ENCODE measurements around the gene UBLCP1. TPM values are rescaled to one million over a fixed set of nuclear protein-coding genes. Genes with fewer than 3 reads are reported as not detected.

The UBLCP1 gene
- total RNA-seq, 1 experiment from 2014 or later, result 8.9 TPM

- H3K27me3 ChIP-seq (ENCODE audit: low read length), result no peaks in the 10 kb centered on the region
- intact Hi-C loops (cut with micrococcal nuclease), result loop anchor here (1.0 to 10.0 kb wide), 5 partner anchors 111 to 659 kb away; no protein-coding TSS in a partner anchor
- no peaks in the 10 kb centered on the region for H3K9me3 ChIP-seq (ENCODE audit: low read length)
- TF ChIP-seq EZH2phosphoT487 (IDR thresholded peaks at IDR 0.05; ENCODE audit: borderline replicate concordance, low read length), result no peak
- TF ChIP-seq, protein P1, sequence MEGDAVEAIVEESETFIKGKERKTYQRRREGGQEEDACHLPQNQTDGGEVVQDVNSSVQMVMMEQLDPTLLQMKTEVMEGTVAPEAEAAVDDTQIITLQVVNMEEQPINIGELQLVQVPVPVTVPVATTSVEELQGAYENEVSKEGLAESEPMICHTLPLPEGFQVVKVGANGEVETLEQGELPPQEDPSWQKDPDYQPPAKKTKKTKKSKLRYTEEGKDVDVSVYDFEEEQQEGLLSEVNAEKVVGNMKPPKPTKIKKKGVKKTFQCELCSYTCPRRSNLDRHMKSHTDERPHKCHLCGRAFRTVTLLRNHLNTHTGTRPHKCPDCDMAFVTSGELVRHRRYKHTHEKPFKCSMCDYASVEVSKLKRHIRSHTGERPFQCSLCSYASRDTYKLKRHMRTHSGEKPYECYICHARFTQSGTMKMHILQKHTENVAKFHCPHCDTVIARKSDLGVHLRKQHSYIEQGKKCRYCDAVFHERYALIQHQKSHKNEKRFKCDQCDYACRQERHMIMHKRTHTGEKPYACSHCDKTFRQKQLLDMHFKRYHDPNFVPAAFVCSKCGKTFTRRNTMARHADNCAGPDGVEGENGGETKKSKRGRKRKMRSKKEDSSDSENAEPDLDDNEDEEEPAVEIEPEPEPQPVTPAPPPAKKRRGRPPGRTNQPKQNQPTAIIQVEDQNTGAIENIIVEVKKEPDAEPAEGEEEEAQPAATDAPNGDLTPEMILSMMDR (conservative IDR thresholded peaks at IDR 0.05; ENCODE audit: low read depth, low read length), result peak; percentile 65
- no peaks in the 10 kb centered on the region for H3K36me3 ChIP-seq (ENCODE audit: low read depth, low read length)
- H3K79me2 ChIP-seq (ENCODE audit: low read length), result no peaks in the 10 kb centered on the region
- peaks cover 3% of the 10 kb centered on the region; the same call in 1 of the 2 replicates for H3K4me1 ChIP-seq (ENCODE audit: insufficient read depth, low read length)
- BruUV-seq (replicated peaks), result no TSS peak
- ChIA-PET CTCF (no interaction called here), POLR2A (ENCODE audit: unreplicated experiment) (no interaction called here)
- H3K4me2 ChIP-seq (ENCODE audit: low read length), result peak overlapping the region; percentile 79
- ATAC-seq (peak; percentile 87), DNase-seq (peak; percentile 58)
- peak overlapping the region; percentile 72 for H3K4me3 ChIP-seq (ENCODE audit: low read length)
- H3K9ac ChIP-seq (ENCODE audit: low read length), result peak overlapping the region; percentile 78
- H3F3A ChIP-seq (ENCODE audit: low read length, unreplicated experiment), result no peaks in the 10 kb centered on the region
- H3K9me2 ChIP-seq (replicated peaks; ENCODE audit: low read length), result no peaks in the 10 kb centered on the region
- no peaks in the 10 kb centered on the region for H4K20me1 ChIP-seq (ENCODE audit: low read length)
- 0 out of 2 replicates have a peak overlapping the region, but pooled peaks have one; percentile 19 for H3K27ac ChIP-seq (ENCODE audit: low read length)
- peak overlapping the region; percentile 91 for H2AFZ ChIP-seq (ENCODE audit: low read length)
Measured at GRCh38 chr5:159331093-159331973, 68.2 kb downstream of the UBLCP1 start.

- ChIA-PET CTCF (no interaction called here), POLR2A (ENCODE audit: unreplicated experiment) (interaction anchor here (0.6 kb wide), 1 partner anchor 176 kb away, joined by 3 read pairs; no protein-coding TSS in a partner anchor)
- intact Hi-C loops (cut with micrococcal nuclease), result loop anchor here (5.0 to 10.0 kb wide), 3 partner anchors 109 to 572 kb away; no protein-coding TSS in a partner anchor
- DNase-seq (no peak), ATAC-seq (no peak)
- H3K9me3 ChIP-seq (ENCODE audit: low read length), result no peaks in the 10 kb centered on the region
- BruUV-seq (replicated peaks), result no TSS peak
- H3K4me2 ChIP-seq (ENCODE audit: low read length), result no peak overlapping the region
- no peaks in the 10 kb centered on the region for H3K9me2 ChIP-seq (replicated peaks; ENCODE audit: low read length)
- H3K36me3 ChIP-seq (ENCODE audit: low read depth, low read length), result no peaks in the 10 kb centered on the region
- H3K27me3 ChIP-seq (ENCODE audit: low read length), result no peaks in the 10 kb centered on the region
- no peak overlapping the region for H3K9ac ChIP-seq (ENCODE audit: low read length)
- H3K79me2 ChIP-seq (ENCODE audit: low read length), result no peaks in the 10 kb centered on the region
- H2AFZ ChIP-seq (ENCODE audit: low read length), result no peak overlapping the region
- no peak overlapping the region for H3K4me3 ChIP-seq (ENCODE audit: low read length)
- H3K27ac ChIP-seq (ENCODE audit: low read length), result no peak overlapping the region
- TF ChIP-seq EZH2 (IDR thresholded peaks at IDR 0.05; ENCODE audit: low read length, unreplicated experiment) (no peak), EZH2phosphoT487 (IDR thresholded peaks at IDR 0.05; ENCODE audit: borderline replicate concordance, low read length) (no peak)
- TF ChIP-seq, protein P1 (conservative IDR thresholded peaks at IDR 0.05; ENCODE audit: low read depth, low read length), result no peak
- no peaks in the 10 kb centered on the region for H3F3A ChIP-seq (ENCODE audit: low read length, unreplicated experiment)
- peaks cover 15% of the 10 kb centered on the region for H3K4me1 ChIP-seq (ENCODE audit: insufficient read depth, low read length)
- H4K20me1 ChIP-seq (ENCODE audit: low read length), result no peaks in the 10 kb centered on the region
Measured at GRCh38 chr5:159332800-159333544, 69.9 kb downstream of the UBLCP1 start.
